Measurements from ENCODE around the gene FAM83E. TPM values are rescaled to one million over a fixed set of nuclear protein-coding genes. Genes with fewer than 3 reads are reported as not detected.

FAM83E gene
- polyA plus RNA-seq, 3 donors, result 0.49 to 0.99 (median 0.98) TPM

- DNase-seq (ENCODE audit: low read depth in 3 of 3, low spot score in 2 of 3), result no peak
Observed at GRCh38 chr19:48613852-48614435, 932 bp downstream of the FAM83E start.

DNA sequence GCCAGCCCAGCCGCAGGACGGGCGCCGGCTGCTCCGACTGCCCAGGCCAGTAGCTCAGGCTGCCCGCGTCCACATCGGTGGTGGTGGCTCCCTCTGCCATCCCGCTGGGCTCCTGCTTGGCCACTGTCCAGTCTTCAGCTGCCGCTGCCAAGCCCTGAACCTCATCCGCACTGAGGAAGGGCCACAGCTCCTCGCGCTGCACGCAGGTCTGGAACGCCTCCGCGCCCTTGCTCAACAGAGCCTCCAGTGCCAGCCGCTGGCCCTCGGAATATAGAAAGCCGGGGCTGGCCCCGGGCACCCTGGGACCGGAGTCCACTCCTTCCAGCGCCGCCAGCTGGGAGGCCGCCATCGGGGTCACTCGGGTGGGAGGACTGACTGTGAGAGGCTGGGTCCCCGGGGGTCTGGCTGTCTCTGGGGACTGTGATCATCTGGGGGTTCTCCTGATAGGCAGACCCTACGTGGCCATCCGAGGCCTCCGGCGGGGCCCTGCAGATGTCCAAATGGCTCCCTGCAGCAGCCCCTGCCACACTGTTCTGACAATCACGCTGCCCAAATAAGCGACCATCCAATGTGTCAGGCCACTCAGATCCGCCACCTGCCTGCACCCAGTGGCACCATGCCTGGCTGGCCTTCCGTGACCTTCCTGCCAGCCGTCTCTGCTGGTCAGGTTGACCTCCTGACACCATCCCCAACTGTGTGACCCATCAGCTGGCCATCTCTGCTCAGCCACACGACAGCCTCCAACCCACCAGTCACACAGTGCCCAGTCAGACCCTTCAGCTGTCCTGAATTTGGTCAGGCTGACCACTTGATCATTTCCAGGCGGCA is 1.6 kb downstream of the FAM83E start:
- no peak for DNase-seq (ENCODE audit: low read depth in 3 of 3, low spot score in 2 of 3)

DNA sequence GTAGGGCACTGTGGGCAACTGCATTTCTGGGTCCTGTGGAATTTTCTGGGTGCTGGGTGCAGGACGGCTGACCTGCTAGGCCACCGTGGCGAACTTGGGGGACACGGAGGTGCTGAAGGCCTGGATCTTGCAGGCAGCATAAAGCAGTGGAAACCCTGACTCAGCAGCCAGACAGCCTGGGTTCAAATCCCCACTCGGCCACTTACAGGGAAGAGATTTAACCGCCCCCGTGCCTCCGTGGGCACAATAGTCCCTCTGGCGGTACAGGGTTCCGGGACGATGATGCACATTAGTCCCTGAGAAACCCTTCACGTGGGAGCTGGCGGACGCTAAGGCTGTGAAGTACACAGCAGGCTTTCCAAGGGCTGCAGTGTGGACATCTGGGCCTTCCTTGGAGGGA is 3.0 kb downstream of the FAM83E start:
- no peak for DNase-seq (ENCODE audit: low read depth in 3 of 3, low spot score in 2 of 3)

DNA sequence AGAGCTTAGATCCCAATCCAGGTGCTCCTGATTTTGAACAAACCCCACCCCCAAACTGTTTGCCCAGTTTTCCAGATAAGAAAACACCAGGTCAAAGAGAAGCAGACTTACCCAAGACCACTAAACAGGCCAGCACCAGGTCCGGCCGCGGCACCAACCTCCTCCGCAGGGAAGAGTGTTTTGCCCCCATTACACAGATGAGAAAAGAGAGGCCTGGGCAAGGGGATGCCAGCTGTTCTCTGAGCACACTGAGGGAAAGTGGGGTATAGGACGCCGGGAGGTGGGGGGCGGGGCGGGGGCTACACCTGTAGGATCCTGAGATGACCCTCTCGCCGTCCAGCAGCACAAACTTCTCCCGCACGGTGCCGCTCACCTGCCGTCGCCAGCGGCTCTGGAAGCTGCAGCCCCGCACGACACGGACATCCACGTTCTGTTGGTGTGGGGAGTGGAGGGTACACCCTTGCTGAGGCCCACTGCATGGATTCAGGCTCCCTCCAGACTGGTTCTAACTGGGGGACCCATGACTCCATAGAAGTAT is 5.2 kb downstream of the FAM83E start:
- DNase-seq (ENCODE audit: low read depth in 3 of 3, low spot score in 2 of 3), result no peak

DNA sequence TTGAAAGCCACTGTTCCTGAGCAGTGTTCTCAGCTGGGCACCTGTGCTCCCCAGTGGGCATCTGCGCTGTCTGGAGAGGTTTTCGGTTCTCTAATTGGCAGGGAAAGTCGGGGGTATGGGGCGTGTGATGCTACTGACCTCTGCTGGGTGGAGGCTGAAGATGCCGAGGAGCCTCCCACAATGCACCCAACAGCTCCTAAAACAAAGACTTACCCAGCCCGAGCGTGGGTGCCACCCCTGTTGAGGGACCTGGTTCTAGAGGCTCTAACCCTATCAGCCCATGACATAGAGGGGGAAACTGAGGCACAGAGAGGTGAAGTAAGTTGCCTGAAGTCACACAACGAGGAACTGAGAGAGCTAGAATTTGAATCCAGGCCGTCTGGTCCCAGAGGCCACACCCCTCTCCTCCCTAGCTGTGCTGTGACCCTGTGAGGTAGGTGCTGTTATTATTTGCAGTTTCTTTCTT is 6.0 kb downstream of the FAM83E start:
- no peak for DNase-seq (ENCODE audit: low read depth in 3 of 3, low spot score in 2 of 3)

GRCh38 chr19:48607359-48607755 is 7.5 kb downstream of the FAM83E start:
- DNase-seq (ENCODE audit: low read depth in 3 of 3, low spot score in 2 of 3), result no peak

GRCh38 chr19:48606463-48607358 is 8.2 kb downstream of the FAM83E start, which contains the start of gene SPACA4:
Gene SPACA4, plus strand, starts transcription at chr19:48606742. Its CDS starts 237 bp downstream, at chr19:48606979.
- no peak for DNase-seq (ENCODE audit: low read depth in 3 of 3, low spot score in 2 of 3)

- DNase-seq (ENCODE audit: low read depth in 3 of 3, low spot score in 2 of 3), result no peak
Observed at GRCh38 chr19:48603850-48604249, 11.0 kb downstream of the FAM83E start.

DNA sequence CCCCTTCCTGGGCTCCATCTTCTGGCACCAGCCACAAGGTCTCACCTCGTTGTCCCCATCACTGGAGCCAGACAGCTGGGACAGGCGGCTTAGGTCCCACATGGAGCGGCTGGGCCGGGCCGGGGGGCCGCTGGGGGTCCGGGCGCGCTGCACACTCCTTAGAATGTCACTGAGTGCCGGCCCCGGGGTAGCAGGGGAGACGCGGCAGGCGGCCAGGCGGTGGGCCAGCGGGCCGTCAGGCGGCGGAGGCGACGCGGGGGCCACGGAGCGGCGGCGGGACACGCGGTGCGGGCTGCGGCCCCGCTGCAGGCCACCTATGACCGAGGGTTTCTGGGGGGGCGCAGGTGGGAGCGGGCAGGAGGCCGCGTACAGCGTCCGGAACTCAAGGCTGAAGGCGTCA is 11.4 kb downstream of the FAM83E start:
- DNase-seq (ENCODE audit: low read depth in 3 of 3, low spot score in 2 of 3), result no peak

DNA sequence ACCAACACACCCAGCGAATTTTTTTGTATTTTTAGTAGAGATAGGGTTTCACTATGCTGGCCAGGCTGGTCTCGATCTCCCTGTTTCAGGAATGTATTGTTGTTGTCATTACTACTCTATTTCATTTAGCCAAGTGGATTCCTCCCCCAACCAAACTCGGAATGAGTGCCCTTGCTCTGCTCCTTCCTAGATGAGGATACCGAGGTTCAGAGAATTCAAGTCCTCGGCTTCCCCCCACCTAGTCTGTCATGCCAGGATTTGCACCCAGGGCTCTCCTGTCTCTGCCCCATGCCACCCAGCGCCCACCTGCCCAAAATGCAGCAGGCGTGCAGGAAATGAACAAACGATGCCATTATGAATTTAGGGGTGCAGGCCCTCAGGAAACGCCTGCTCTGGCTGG is 11.9 kb downstream of the FAM83E start:
- DNase-seq (ENCODE audit: low read depth in 3 of 3, low spot score in 2 of 3), result no peak

GRCh38 chr19:48600679-48601417 is 14.0 kb downstream of the FAM83E start:
- DNase-seq (ENCODE audit: low read depth in 3 of 3, low spot score in 2 of 3), result no peak

GRCh38 chr19:48598996-48599700 is 15.7 kb downstream of the FAM83E start:
- DNase-seq (ENCODE audit: low read depth in 3 of 3, low spot score in 2 of 3), result no peak

GRCh38 chr19:48596679-48597465 is 18.0 kb downstream of the FAM83E start:
- DNase-seq (ENCODE audit: low read depth in 3 of 3, low spot score in 2 of 3), result no peak

GRCh38 chr19:48596237-48596636 is 18.6 kb downstream of the FAM83E start:
- DNase-seq (ENCODE audit: low read depth in 3 of 3, low spot score in 2 of 3), result no peak

- no peak for DNase-seq (ENCODE audit: low read depth in 3 of 3, low spot score in 2 of 3)
Observed at GRCh38 chr19:48595833-48596232, 19.0 kb downstream of the FAM83E start.

- DNase-seq (ENCODE audit: low read depth in 3 of 3, low spot score in 2 of 3), result no peak
Observed at GRCh38 chr19:48595171-48595570, 19.7 kb downstream of the FAM83E start.

- no peak for DNase-seq (ENCODE audit: low read depth in 3 of 3, low spot score in 2 of 3)
Observed at GRCh38 chr19:48591021-48591420, 23.9 kb downstream of the FAM83E start.

- DNase-seq (ENCODE audit: low read depth in 3 of 3, low spot score in 2 of 3), result peak; percentile 53 to 80 (median 70)
Observed at GRCh38 chr19:48588670-48589401, 26.0 kb downstream of the FAM83E start.
